Heart left ventricle (tissue), 13 donors: Measurements from ENCODE around the gene CHN1.

Experiments
- POLR2A ChIP-seq, 2 donors: fragments of 450-650 bp; IDR thresholded peaks; one replicate each; pipeline ENCODE4 v1.6.1; 2017; ENCODE audit warnings: antibody characterized with exemption in 2 of 2, mild to moderate bottlenecking in 2 of 2, moderate library complexity in 2 of 2
- TF ChIP-seq, protein P1 (sequence below), 12 donors: fragments of 200-600 bp; sonication (generic) in 4 of 12; IDR thresholded peaks; one replicate each; pipeline versions ENCODE4 v1.5.0 to v1.8.0; 2018 to 2022; ENCODE audit warnings: antibody characterized with exemption in 12 of 12, mild to moderate bottlenecking in 5 of 12
- donor health status: ischemic (EF 13 %, LVEDD 7.1; RV severe dilation, severe dysfunction).
- donor health status: DM: no; HTN: yes; CAD: no.
- donor health status: DM: no; HTN: no; CAD: no.
- donor health status: ischemic (EF 25% LVEDD 6.9; RV normal size, moderate dysfunction).
- donor health status: ischemic (EF 25% LVEDD 5.7; RV mildly dilated, moderate dysfunction).
- donor health status: ischemic (EF 35%, LVEDD 5.7; RV mildly dilated, moderate dysfunction).
- donor health status: nonischemic (EF 11% LVEDD 7.7; RV severe dilation, severe dysfunction).
- donor health status: DM: yes; HTN: yes; CAD: no.
- donor health status: PGD.
- donor health status: ischemic (EF 29% LVEDD 5.4; RV normal size, mild dysfunction).
- donor health status: nonischemic (EF 23%, LVEDD 6.1; RV moderate dilation, normal function).

DNA sequence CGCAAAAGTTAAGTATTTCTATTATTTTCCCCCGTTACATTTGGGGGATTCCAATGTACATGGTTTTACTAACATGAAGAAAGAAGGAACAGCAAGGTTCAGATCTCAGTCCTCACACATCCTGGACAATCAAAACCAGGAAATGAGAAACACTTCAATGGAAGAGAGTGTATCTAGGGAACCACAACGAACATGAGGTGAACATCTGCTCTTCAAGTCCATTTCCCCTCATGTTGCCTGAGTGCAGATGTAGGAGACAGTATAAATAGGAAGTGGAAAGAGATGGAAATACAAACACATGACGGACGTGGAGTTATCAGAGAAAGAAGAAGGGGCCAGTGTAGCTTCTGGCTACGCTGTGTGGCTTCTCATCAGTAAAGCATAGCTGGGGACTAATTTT is 52.6 kb downstream of the CHN1 start:
- TF ChIP-seq, protein P1, sequence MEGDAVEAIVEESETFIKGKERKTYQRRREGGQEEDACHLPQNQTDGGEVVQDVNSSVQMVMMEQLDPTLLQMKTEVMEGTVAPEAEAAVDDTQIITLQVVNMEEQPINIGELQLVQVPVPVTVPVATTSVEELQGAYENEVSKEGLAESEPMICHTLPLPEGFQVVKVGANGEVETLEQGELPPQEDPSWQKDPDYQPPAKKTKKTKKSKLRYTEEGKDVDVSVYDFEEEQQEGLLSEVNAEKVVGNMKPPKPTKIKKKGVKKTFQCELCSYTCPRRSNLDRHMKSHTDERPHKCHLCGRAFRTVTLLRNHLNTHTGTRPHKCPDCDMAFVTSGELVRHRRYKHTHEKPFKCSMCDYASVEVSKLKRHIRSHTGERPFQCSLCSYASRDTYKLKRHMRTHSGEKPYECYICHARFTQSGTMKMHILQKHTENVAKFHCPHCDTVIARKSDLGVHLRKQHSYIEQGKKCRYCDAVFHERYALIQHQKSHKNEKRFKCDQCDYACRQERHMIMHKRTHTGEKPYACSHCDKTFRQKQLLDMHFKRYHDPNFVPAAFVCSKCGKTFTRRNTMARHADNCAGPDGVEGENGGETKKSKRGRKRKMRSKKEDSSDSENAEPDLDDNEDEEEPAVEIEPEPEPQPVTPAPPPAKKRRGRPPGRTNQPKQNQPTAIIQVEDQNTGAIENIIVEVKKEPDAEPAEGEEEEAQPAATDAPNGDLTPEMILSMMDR (IDR thresholded peaks at IDR 0.05), result no peak
- no peak for TF ChIP-seq POLR2A (IDR thresholded peaks at IDR 0.05)
